Type B pancreatic cell (in vitro differentiated cells): Measurements from ENCODE around the gene DMXL1. TPM values are rescaled to one million over a fixed set of nuclear protein-coding genes. Genes with fewer than 3 reads are reported as not detected.

Source experiments
- DNase-seq: peaks from one replicate; pipeline ENCODE4 v3.0.0; 2021; ENCODE audit warnings: mixed read lengths; ENCODE audit not compliant: unreplicated experiment; ENCODE audit errors: extremely low spot score
- H3K27ac Mint-ChIP-seq: 2 replicates; pipeline ENCODE4 v1.8.0; 2021; ENCODE audit warnings: mild to moderate bottlenecking, mixed read lengths
- H3K27me3 Mint-ChIP-seq: 2 replicates; pipeline ENCODE4 v1.8.0; 2021; ENCODE audit warnings: mixed read lengths
- H3K36me3 Mint-ChIP-seq: 2 replicates; pipeline ENCODE4 v1.8.0; 2021; ENCODE audit warnings: mixed read lengths
- H3K4me1 Mint-ChIP-seq: one replicate; pipeline ENCODE4 v1.8.0; 2021; ENCODE audit warnings: mixed read lengths; ENCODE audit not compliant: unreplicated experiment
- H3K4me3 Mint-ChIP-seq: 2 replicates; pipeline ENCODE4 v1.8.0; 2021; ENCODE audit warnings: mild to moderate bottlenecking, mixed read lengths
- H3K9me3 Mint-ChIP-seq: 2 replicates; pipeline ENCODE4 v1.8.0; 2021; ENCODE audit warnings: mixed read lengths
- CTCF ChIP-seq: fragments of 200-600 bp; sonication (generic); conservative IDR thresholded peaks from 2 replicates; pipeline ENCODE4 v1.5.0; 2021; ENCODE audit warnings: antibody characterized with exemption, mild to moderate bottlenecking
- microRNA-seq: library from miRNA; unstranded; fragments of <30 nt; microRNA quantifications from one replicate; pipeline ENCODE4, GENCODE V29; 2020
- total RNA-seq: library from RNA; stranded (reverse); gene quantifications from 2 replicates; pipeline ENCODE4 v1.2.1, GENCODE V29; 2021; ENCODE audit warnings: low replicate concordance

Gene DMXL1
- total RNA-seq, 1 donor from 2014 or later = 31.2 TPM

GRCh38 chr5:119292701-119293515 is 222.0 kb downstream of the DMXL1 start:
- Mint-ChIP-seq H3K4me3 (no peak overlapping the region), H3K27me3 (no peaks in the 10 kb centered on the region), H3K36me3 (no peaks in the 10 kb centered on the region), H3K4me1 (peaks cover 31% of the 10 kb centered on the region), H3K9me3 (peaks cover 5% of the 10 kb centered on the region), H3K27ac (no peak overlapping the region)
- TF ChIP-seq CTCF = no peak
- no peak for DNase-seq

GRCh38 chr5:119293516-119293829 is 222.6 kb downstream of the DMXL1 start:
- no peak for TF ChIP-seq CTCF
- no peak for DNase-seq
- H3K36me3 Mint-ChIP-seq = no peaks in the 10 kb centered on the region
- H3K9me3 Mint-ChIP-seq = peaks cover 5% of the 10 kb centered on the region
- no peak overlapping the region for H3K27ac Mint-ChIP-seq
- no peak overlapping the region for H3K4me3 Mint-ChIP-seq
- H3K27me3 Mint-ChIP-seq = no peaks in the 10 kb centered on the region
- H3K4me1 Mint-ChIP-seq = peaks cover 27% of the 10 kb centered on the region

Small RNAs within 50 kb of the gene (microRNA-seq; reads per million reads assigned to microRNA genes)
- not detected for gene MIR5706

Other genes starting within 250 kb of the DMXL1 start
- 3.5 and 4.4 TPM in 2 replicates for gene DTWD2, start 82.5 kb upstream of the DMXL1 start, total RNA-seq